Thyroid gland (tissue), 4 donors: ENCODE results near the gene ADCK1.

Experiments used
- CTCF ChIP-seq, 6 experiments: fragments of 200-600 bp in 3 of 6; fragments of 450-650 bp in 3 of 6; sonication (generic) in 3 of 6; IDR thresholded peaks; one replicate each; pipeline ENCODE4 v1.5.1; 2016 to 2019; ENCODE audit warnings: antibody characterized with exemption in 6 of 6, mild to moderate bottlenecking in 2 of 6, inconsistent platforms in 1 of 6, moderate library complexity in 1 of 6
- POLR2A ChIP-seq, 2 donors: fragments of 450-650 bp; IDR thresholded peaks; one replicate each; pipeline ENCODE4 v1.6.1; 2017; ENCODE audit warnings: antibody characterized with exemption in 2 of 2, mild to moderate bottlenecking in 2 of 2, moderate library complexity in 1 of 2

GRCh38 chr14:77830692-77831091 lies 30.8 kb downstream of the ADCK1 start:
- TF ChIP-seq CTCF (IDR thresholded peaks at IDR 0.05) (no peak), POLR2A (IDR thresholded peaks at IDR 0.05) (no peak)
